Cortex of kidney (tissue), 1 donor: Measurements from ENCODE around the gene BABAM2.
"Not testable (repeated sequence)": the region's sequence is repeated elsewhere in the genome, so short reads cannot be mapped to it uniquely, and the experiment has no call there.

Source experiments
- DNase-seq: peaks from one replicate; lab custom pipeline; 2025; lab: John Stamatoyannopoulos, UW

The BABAM2 gene

GRCh38 chr2:28251337-28251736 is 360.8 kb downstream of the BABAM2 start:
- no peak for DNase-seq

GRCh38 chr2:28252311-28252710 is 361.8 kb downstream of the BABAM2 start:
- no peak for DNase-seq

- DNase-seq = no peak
Observed at GRCh38 chr2:28253543-28253942, 363.0 kb downstream of the BABAM2 start.

- DNase-seq = not testable (repeated sequence)
Observed at GRCh38 chr2:28255231-28255630, 364.7 kb downstream of the BABAM2 start.

- no peak for DNase-seq
Observed at GRCh38 chr2:28257182-28257581, 366.7 kb downstream of the BABAM2 start.

- DNase-seq = not testable (repeated sequence)
Observed at GRCh38 chr2:28259226-28259625, 368.7 kb downstream of the BABAM2 start.

- no peak for DNase-seq
Observed at GRCh38 chr2:28263690-28264089, 373.2 kb downstream of the BABAM2 start.

GRCh38 chr2:28267282-28267681 is 376.8 kb downstream of the BABAM2 start:
- no peak for DNase-seq

GRCh38 chr2:28268386-28268785 is 377.9 kb downstream of the BABAM2 start:
- no peak for DNase-seq

- no peak for DNase-seq
Observed at GRCh38 chr2:28269019-28269784, 378.7 kb downstream of the BABAM2 start.

- no peak for DNase-seq
Observed at GRCh38 chr2:28270456-28271152, 380.1 kb downstream of the BABAM2 start.

- DNase-seq = no peak
Observed at GRCh38 chr2:28271231-28271918, 380.8 kb downstream of the BABAM2 start.

GRCh38 chr2:28271919-28272250 is 381.4 kb downstream of the BABAM2 start:
- DNase-seq = no peak

GRCh38 chr2:28273751-28274150 is 383.2 kb downstream of the BABAM2 start:
- DNase-seq = no peak

- DNase-seq = no peak
Observed at GRCh38 chr2:28274911-28275685, 384.6 kb downstream of the BABAM2 start.

GRCh38 chr2:28276076-28276618 is 385.6 kb downstream of the BABAM2 start:
- no peak for DNase-seq

- DNase-seq = no peak
Observed at GRCh38 chr2:28276807-28277206, 386.3 kb downstream of the BABAM2 start.

- no peak for DNase-seq
Observed at GRCh38 chr2:28277466-28277865, 386.9 kb downstream of the BABAM2 start.

- no peak for DNase-seq
Observed at GRCh38 chr2:28279371-28279770, 388.8 kb downstream of the BABAM2 start.

- no peak for DNase-seq
Observed at GRCh38 chr2:28280619-28281018, 390.1 kb downstream of the BABAM2 start.

GRCh38 chr2:28281739-28282138 is 391.2 kb downstream of the BABAM2 start:
- DNase-seq = no peak

- no peak for DNase-seq
Observed at GRCh38 chr2:28282248-28282647, 391.7 kb downstream of the BABAM2 start.
